K562 (cell line): ENCODE measurements around the gene ST6GALNAC6. TPM values are rescaled to one million over a fixed set of nuclear protein-coding genes. Genes with fewer than 3 reads are reported as not detected.

Experiments used
- ATAC-seq: fragments of 200-7000 bp; cut with Tn5 transposase; 3 replicates; pipeline ENCODE4 v1.9.1; 2020; ENCODE audit warnings: moderate library complexity
- BruUV-seq: library from RNA; stranded (reverse); fragments of 400-500 nt; replicated peaks from 2 replicates; lab custom pipeline; 2021; lab: Mats Ljungman, UMichigan
- CTCF ChIA-PET: fragments of 300-600 bp; formaldehyde crosslinking; extraction: SDS; loops from one replicate; lab custom pipeline; 2021; ENCODE audit warnings: low intra/inter-chr PET ratio; lab: Yijun Ruan, JAX
- POLR2A ChIA-PET: fragments of 300-600, 350-650 bp; sonication (Branson Sonifier 250); formaldehyde crosslinking; extraction: SDS; loops from one replicate; lab custom pipeline; 2021; ENCODE audit warnings: antibody characterized with exemption, inconsistent platforms; lab: Yijun Ruan, JAX
- DNase-seq, 4 experiments: peaks; one replicate each; pipeline versions ENCODE4 v3.0.0 to v3.0.0-alpha.2; 2011 to 2018; ENCODE audit warnings: low spot score in 3 of 4, mixed read lengths in 3 of 4; ENCODE audit errors: extremely low read depth in 1 of 4
- FAIRE-seq: peaks from 2 replicates; lab custom pipeline; 2011; peaks lifted over from hg19 to GRCh38; lab: Jason Lieb, UNC
- H2AFZ ChIP-seq: 2 replicates; pipeline ENCODE4 v1.6.0; 2011; ENCODE audit warnings: low read depth, low read length, control low read depth, inconsistent platforms
- H3K27ac ChIP-seq: fragments of 200-600 bp; 3 replicates; pipeline ENCODE4 v1.8.0; 2011; ENCODE audit warnings: low read depth, mild to moderate bottlenecking, control low read depth, inconsistent platforms, low read length, moderate library complexity, mixed read lengths; ENCODE audit errors: extremely low read depth
- H3K27me3 ChIP-seq, 2 experiments: fragments of 300-600 bp in 1 of 2; 2 replicates in 1 of 2; 3 replicates in 1 of 2; pipeline versions ENCODE4 v1.6.0 to v1.8.0; 2011; ENCODE audit warnings: inconsistent platforms in 2 of 2, low read length in 2 of 2, mild to moderate bottlenecking in 1 of 2, mixed read lengths in 1 of 2, moderate library complexity in 1 of 2; ENCODE audit not compliant: control insufficient read depth in 2 of 2, insufficient read depth in 2 of 2
- H3K36me3 ChIP-seq: fragments of 300-600 bp; 3 replicates; pipeline ENCODE4 v1.8.0; 2011; ENCODE audit warnings: mild to moderate bottlenecking, low read length, inconsistent platforms; ENCODE audit not compliant: control insufficient read depth, insufficient read depth
- H3K4me1 ChIP-seq, 2 experiments: fragments of 200-600 bp in 1 of 2; replicated peaks in 1 of 2; 2 replicates in 1 of 2; 3 replicates in 1 of 2; pipeline versions ENCODE4 v1.5.1 to v1.8.0; 2011; ENCODE audit warnings: inconsistent platforms in 2 of 2, low read length in 2 of 2, mild to moderate bottlenecking in 1 of 2, mixed read lengths in 1 of 2, moderate library complexity in 1 of 2; ENCODE audit not compliant: control insufficient read depth in 2 of 2, insufficient read depth in 2 of 2
- H3K4me2 ChIP-seq: 2 replicates; pipeline ENCODE4 v1.6.1; 2011; ENCODE audit warnings: low read length, control low read depth, inconsistent platforms, mixed read lengths; ENCODE audit not compliant: insufficient read depth
- H3K4me3 ChIP-seq: fragments of 200-600 bp; sonication (generic), shearing (Covaris generic); 2 replicates; pipeline ENCODE4 v1.5.1; 2016; ENCODE audit warnings: control low read depth, inconsistent platforms
- H3K79me2 ChIP-seq: fragments of 200-600 bp; 3 replicates; pipeline ENCODE4 v1.8.0; 2011; ENCODE audit warnings: low read length, inconsistent platforms; ENCODE audit not compliant: control insufficient read depth, insufficient read depth
- H3K9ac ChIP-seq, 2 experiments: 2 replicates each; pipeline versions ENCODE4 v1.6.0 to v1.6.1; 2011; ENCODE audit warnings: low read depth in 2 of 2, low read length in 2 of 2, control low read depth in 1 of 2, inconsistent platforms in 1 of 2, mild to moderate bottlenecking in 1 of 2, mixed read lengths in 1 of 2; ENCODE audit not compliant: insufficient read depth in 1 of 2
- H3K9me1 ChIP-seq: one replicate; pipeline ENCODE4 v1.6.0; 2011; ENCODE audit warnings: inconsistent platforms, mild to moderate bottlenecking, low read length, moderate library complexity; ENCODE audit not compliant: control insufficient read depth, insufficient read depth
- H3K9me3 ChIP-seq: replicated peaks from 2 replicates; pipeline ENCODE4 v1.5.1; 2011; ENCODE audit warnings: low read depth, low read length, inconsistent platforms; ENCODE audit not compliant: control insufficient read depth, insufficient read depth
- H4K20me1 ChIP-seq: replicated peaks from 2 replicates; pipeline ENCODE4 v1.6.1; 2011; ENCODE audit warnings: low read length, inconsistent platforms, mixed read lengths; ENCODE audit not compliant: control insufficient read depth, insufficient read depth
- EZH2 ChIP-seq: IDR thresholded peaks from 2 replicates; pipeline ENCODE4 v1.6.1; 2012; ENCODE audit warnings: low read depth, mild to moderate bottlenecking, inconsistent platforms, low read length, borderline replicate concordance
- MTA1 ChIP-seq: fragments of 450-650 bp; IDR thresholded peaks from 2 replicates; pipeline ENCODE4 v1.6.1; 2017; ENCODE audit warnings: borderline replicate concordance
- MYC ChIP-seq, 2 experiments: fragments of 250-450 bp in 1 of 2; sonication (Bioruptor Pico) in 1 of 2; IDR thresholded peaks; 2 replicates each; pipeline versions ENCODE4 v1.5.1 to v1.6.1; 2012 to 2021; ENCODE audit warnings: low read depth in 2 of 2, borderline replicate concordance in 1 of 2, improper control_type of control experiment in 1 of 2, low read length in 1 of 2, mild to moderate bottlenecking in 1 of 2, moderate library complexity in 1 of 2
- POLR2G ChIP-seq: fragments of 200-400 bp; formaldehyde crosslinking; IDR thresholded peaks from 2 replicates; pipeline ENCODE4 v1.6.1; 2017; ENCODE audit warnings: low read depth, mild to moderate bottlenecking, antibody characterized with exemption, low read length, moderate library complexity
- SUPT5H ChIP-seq: fragments of 450-650 bp; IDR thresholded peaks from 2 replicates; pipeline ENCODE4 v1.6.1; 2016
- WGBS: fragments of 100-300 bp; shearing (Covaris generic); methylation state at CpG from one replicate; pipeline ENCODE4 v1.1.6; 2016; ENCODE audit warnings: low coverage, mixed read lengths; ENCODE audit not compliant: insufficient coverage; ENCODE audit errors: missing lambda C conversion rate; 5-methylcytosine and 5-hydroxymethylcytosine counted together
- in situ Hi-C: fragments of 300-500 bp; cut with MboI; formaldehyde crosslinking; loops from 4 replicates; pipeline ENCODE4 v1.15.0; 2018; ENCODE audit warnings: inconsistent platforms, mixed read lengths
- intact Hi-C: fragments of 100-400 bp; cut with micrococcal nuclease; formaldehyde crosslinking; loops from 2 replicates; pipeline ENCODE4 v1.14.2; 2022
- polyA plus RNA-seq, 8 experiments: library from polyadenylated mRNA; depleted of rRNA in 4 of 8; stranded (reverse) in 5 of 8; unstranded in 3 of 8; fragments of >200 nt; fragmentation: Nextera tagmentation in 2 of 8; fragmentation: Illumina TruSeq in 1 of 8; extraction: Ambion mirVana in 2 of 8; extraction: Trizol in 1 of 8; gene quantifications; 2 replicates each; pipeline versions ENCODE4 v1.2.1 to v1.2.3, GENCODE V29; 2011 to 2014; ENCODE audit warnings: inconsistent platforms in 1 of 8, missing spikeins in 1 of 8
- total RNA-seq, 7 experiments: library from RNA; depleted of rRNA in 6 of 7; stranded (reverse); fragments of >200 nt in 6 of 7; fragmentation: Illumina TruSeq in 2 of 7; extraction: Trizol in 2 of 7; gene quantifications; 2 replicates each; pipeline versions ENCODE4 v1.2.1 to v1.2.3, GENCODE V29; 2011 to 2021; ENCODE audit warnings: low replicate concordance in 1 of 7
- TF ChIP-seq, protein P1 (sequence below): sonication (generic); formaldehyde crosslinking; IDR thresholded peaks from 2 replicates; pipeline ENCODE4 v1.8.0; 2023; ENCODE audit warnings: missing genetic modification reagents, mild to moderate bottlenecking, borderline replicate concordance

Gene ST6GALNAC6
- total and polyA plus RNA-seq, 9 of the 15 experiments (the other 6 are each of a cell fraction or from before 2014, with no cell fraction given) = 0.13 to 23.0 (median 14.5) TPM

DNA sequence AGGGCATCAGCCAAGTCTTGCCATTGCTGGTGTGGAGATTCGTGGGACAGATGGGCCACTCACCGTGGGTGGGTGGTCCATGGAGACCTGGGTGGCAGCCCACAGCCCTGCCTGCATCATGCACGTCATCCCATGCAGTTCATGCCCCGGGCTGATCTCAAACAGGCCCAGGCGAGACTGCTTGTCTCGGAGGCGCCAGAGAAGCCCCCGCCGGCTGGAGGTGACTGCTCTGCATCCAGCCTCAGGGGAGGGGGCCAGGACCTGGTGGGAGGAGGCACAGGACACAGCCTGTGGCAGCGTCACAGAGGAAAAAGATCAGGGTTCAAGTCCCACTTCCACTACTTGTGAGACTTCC is 30.2 kb upstream of the ST6GALNAC6 start:
- no peak overlapping the region for H3K9ac ChIP-seq
- no peak overlapping the region for H3K4me3 ChIP-seq
- peaks cover 41 to 78% of the 10 kb centered on the region in 2 experiments for H3K4me1 ChIP-seq
- TF ChIP-seq SUPT5H (peak; percentile 31; the same call in 1 of the 2 replicates), POLR2G (peak; percentile 78), EZH2 (no peak), MYC (IDR thresholded peaks at IDR 0.05; ENCODE audit: low read depth, low read length) (no peak), MYC (CRISPR knock-in tag; IDR thresholded peaks at IDR 0.05; ENCODE audit: borderline replicate concordance, low read depth) (no peak), MTA1 (no peak)
- TF ChIP-seq, protein P1, sequence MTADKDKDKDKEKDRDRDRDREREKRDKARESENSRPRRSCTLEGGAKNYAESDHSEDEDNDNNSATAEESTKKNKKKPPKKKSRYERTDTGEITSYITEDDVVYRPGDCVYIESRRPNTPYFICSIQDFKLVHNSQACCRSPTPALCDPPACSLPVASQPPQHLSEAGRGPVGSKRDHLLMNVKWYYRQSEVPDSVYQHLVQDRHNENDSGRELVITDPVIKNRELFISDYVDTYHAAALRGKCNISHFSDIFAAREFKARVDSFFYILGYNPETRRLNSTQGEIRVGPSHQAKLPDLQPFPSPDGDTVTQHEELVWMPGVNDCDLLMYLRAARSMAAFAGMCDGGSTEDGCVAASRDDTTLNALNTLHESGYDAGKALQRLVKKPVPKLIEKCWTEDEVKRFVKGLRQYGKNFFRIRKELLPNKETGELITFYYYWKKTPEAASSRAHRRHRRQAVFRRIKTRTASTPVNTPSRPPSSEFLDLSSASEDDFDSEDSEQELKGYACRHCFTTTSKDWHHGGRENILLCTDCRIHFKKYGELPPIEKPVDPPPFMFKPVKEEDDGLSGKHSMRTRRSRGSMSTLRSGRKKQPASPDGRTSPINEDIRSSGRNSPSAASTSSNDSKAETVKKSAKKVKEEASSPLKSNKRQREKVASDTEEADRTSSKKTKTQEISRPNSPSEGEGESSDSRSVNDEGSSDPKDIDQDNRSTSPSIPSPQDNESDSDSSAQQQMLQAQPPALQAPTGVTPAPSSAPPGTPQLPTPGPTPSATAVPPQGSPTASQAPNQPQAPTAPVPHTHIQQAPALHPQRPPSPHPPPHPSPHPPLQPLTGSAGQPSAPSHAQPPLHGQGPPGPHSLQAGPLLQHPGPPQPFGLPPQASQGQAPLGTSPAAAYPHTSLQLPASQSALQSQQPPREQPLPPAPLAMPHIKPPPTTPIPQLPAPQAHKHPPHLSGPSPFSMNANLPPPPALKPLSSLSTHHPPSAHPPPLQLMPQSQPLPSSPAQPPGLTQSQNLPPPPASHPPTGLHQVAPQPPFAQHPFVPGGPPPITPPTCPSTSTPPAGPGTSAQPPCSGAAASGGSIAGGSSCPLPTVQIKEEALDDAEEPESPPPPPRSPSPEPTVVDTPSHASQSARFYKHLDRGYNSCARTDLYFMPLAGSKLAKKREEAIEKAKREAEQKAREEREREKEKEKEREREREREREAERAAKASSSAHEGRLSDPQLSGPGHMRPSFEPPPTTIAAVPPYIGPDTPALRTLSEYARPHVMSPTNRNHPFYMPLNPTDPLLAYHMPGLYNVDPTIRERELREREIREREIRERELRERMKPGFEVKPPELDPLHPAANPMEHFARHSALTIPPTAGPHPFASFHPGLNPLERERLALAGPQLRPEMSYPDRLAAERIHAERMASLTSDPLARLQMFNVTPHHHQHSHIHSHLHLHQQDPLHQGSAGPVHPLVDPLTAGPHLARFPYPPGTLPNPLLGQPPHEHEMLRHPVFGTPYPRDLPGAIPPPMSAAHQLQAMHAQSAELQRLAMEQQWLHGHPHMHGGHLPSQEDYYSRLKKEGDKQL (CRISPR knock-in tag) = 0 out of 2 replicates have a peak, but pooled peaks have one; percentile 8
- ChIA-PET CTCF (no interaction called here), POLR2A (interaction anchor here (0.6 to 1.7 kb wide), 2 partner anchors 14 to 87 kb away, joined by 3 to 4 read pairs; no protein-coding TSS in a partner anchor)
- intact Hi-C loops (no loop called here), in situ Hi-C loops (loop anchor here (5.0 to 10.0 kb wide), 2 partner anchors 427 to 715 kb away; no protein-coding TSS in a partner anchor)
- H3K27ac ChIP-seq = no peak overlapping the region
- H3K4me2 ChIP-seq = peak overlapping the region; percentile 73; the same call in 1 of the 2 replicates
- no peaks in the 10 kb centered on the region for H3K27me3 ChIP-seq
- no TSS peak for BruUV-seq
- no peaks in the 10 kb centered on the region for H3K9me3 ChIP-seq
- no peaks in the 10 kb centered on the region for H4K20me1 ChIP-seq
- H2AFZ ChIP-seq = no peak overlapping the region
- FAIRE-seq = no peak
- no peak for DNase-seq
- peaks cover 10% of the 10 kb centered on the region for H3K79me2 ChIP-seq
- ATAC-seq = no peak
- no peaks in the 10 kb centered on the region for H3K9me1 ChIP-seq
- H3K36me3 ChIP-seq = peaks cover 6% of the 10 kb centered on the region; the same call in 2 of the 3 replicates
- 33% methylated on average over 10 of the region's 10 CpGs for WGBS
